PC-3 (cell line): ENCODE results near the gene SAPCD2.

Source experiments
- EZH2 ChIP-seq: fragments of 300-600 bp; sonication (generic); IDR thresholded peaks from one replicate; pipeline ENCODE4 v1.6.1; 2017; ENCODE audit warnings: antibody characterized with exemption, mild to moderate bottlenecking, low read length; ENCODE audit not compliant: unreplicated experiment
- EZH2phosphoT487 ChIP-seq: fragments of 300-600 bp; sonication (generic); IDR thresholded peaks from 2 replicates; pipeline ENCODE4 v1.6.1; 2018; ENCODE audit warnings: mild to moderate bottlenecking, antibody characterized with exemption, low read length, borderline replicate concordance
- TF ChIP-seq, protein P1 (sequence below): fragments of 300-600 bp; sonication (generic); conservative IDR thresholded peaks from 2 replicates; pipeline ENCODE4 v1.5.1; 2017; ENCODE audit warnings: antibody characterized with exemption, low read depth, mild to moderate bottlenecking, low read length

DNA sequence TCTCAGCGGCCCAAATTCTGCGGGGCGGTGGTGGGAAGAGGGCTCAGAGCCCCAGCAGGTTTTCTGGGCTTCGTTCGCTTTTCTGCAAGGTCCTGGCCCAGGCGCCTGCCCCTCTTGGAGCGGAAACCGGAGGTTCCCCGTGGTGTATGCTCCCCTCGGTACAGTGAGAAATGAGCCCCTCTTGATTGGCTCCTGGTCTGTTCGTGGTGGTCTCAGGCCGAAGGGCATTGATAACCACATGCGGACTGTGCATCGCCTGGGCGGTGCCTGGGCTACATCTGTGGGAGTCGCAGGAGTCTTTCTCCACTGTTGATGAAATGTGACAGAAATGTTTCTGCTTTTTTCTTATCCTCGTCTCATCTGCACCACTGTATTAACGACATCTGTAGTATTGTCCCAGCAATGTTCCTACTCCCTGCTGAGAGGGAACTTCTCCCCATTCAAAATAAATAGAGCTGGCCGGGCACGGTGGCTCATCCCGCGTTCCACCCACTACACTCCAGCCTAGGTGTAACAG, 17.1 kb upstream of the SAPCD2 start:
- no peak for TF ChIP-seq EZH2
- TF ChIP-seq, protein P1, sequence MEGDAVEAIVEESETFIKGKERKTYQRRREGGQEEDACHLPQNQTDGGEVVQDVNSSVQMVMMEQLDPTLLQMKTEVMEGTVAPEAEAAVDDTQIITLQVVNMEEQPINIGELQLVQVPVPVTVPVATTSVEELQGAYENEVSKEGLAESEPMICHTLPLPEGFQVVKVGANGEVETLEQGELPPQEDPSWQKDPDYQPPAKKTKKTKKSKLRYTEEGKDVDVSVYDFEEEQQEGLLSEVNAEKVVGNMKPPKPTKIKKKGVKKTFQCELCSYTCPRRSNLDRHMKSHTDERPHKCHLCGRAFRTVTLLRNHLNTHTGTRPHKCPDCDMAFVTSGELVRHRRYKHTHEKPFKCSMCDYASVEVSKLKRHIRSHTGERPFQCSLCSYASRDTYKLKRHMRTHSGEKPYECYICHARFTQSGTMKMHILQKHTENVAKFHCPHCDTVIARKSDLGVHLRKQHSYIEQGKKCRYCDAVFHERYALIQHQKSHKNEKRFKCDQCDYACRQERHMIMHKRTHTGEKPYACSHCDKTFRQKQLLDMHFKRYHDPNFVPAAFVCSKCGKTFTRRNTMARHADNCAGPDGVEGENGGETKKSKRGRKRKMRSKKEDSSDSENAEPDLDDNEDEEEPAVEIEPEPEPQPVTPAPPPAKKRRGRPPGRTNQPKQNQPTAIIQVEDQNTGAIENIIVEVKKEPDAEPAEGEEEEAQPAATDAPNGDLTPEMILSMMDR: no peak
- TF ChIP-seq EZH2phosphoT487: no peak
